D721Med (cell line): ENCODE results near the gene MXRA8.
"Not testable (repeated sequence)": the region's sequence is repeated elsewhere in the genome, so short reads cannot be mapped to it uniquely, and the experiment has no call there.

Source experiments
- DNase-seq: peaks from one replicate; pipeline ENCODE4 v3.0.0; 2011; ENCODE audit warnings: low spot score; ENCODE audit not compliant: insufficient read length
- FAIRE-seq: peaks from 2 replicates; lab custom pipeline; 2011; peaks lifted over from hg19 to GRCh38; lab: Jason Lieb, UNC
- TF ChIP-seq, protein P1 (sequence below): IDR thresholded peaks from 2 replicates; pipeline ENCODE4 v1.5.1; 2012; ENCODE audit warnings: mild to moderate bottlenecking, control low read depth; ENCODE audit not compliant: insufficient read depth; ENCODE audit errors: missing control alignments

MXRA8 gene

DNA sequence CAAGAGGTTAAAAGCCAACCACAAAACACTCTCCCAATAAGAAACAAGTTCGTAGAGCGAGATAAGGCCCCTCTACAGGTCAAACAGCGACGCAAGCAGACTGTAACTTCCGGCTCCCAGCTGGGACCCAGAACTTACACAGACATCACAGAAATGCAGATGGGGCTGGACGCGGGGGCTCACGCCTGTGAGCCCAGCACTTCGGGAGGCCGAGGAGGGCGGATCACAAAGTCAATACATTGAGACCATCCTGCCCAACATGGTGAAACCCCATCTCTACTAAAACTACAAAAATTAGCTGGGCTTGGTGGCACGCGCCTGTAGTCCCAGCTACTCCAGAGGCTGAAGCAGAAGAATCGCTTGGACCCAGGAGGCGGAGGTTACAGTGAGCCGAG, 29.7 kb upstream of the MXRA8 start:
- TF ChIP-seq, protein P1, sequence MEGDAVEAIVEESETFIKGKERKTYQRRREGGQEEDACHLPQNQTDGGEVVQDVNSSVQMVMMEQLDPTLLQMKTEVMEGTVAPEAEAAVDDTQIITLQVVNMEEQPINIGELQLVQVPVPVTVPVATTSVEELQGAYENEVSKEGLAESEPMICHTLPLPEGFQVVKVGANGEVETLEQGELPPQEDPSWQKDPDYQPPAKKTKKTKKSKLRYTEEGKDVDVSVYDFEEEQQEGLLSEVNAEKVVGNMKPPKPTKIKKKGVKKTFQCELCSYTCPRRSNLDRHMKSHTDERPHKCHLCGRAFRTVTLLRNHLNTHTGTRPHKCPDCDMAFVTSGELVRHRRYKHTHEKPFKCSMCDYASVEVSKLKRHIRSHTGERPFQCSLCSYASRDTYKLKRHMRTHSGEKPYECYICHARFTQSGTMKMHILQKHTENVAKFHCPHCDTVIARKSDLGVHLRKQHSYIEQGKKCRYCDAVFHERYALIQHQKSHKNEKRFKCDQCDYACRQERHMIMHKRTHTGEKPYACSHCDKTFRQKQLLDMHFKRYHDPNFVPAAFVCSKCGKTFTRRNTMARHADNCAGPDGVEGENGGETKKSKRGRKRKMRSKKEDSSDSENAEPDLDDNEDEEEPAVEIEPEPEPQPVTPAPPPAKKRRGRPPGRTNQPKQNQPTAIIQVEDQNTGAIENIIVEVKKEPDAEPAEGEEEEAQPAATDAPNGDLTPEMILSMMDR = no peak
- DNase-seq (no peak), FAIRE-seq (no peak)

DNA sequence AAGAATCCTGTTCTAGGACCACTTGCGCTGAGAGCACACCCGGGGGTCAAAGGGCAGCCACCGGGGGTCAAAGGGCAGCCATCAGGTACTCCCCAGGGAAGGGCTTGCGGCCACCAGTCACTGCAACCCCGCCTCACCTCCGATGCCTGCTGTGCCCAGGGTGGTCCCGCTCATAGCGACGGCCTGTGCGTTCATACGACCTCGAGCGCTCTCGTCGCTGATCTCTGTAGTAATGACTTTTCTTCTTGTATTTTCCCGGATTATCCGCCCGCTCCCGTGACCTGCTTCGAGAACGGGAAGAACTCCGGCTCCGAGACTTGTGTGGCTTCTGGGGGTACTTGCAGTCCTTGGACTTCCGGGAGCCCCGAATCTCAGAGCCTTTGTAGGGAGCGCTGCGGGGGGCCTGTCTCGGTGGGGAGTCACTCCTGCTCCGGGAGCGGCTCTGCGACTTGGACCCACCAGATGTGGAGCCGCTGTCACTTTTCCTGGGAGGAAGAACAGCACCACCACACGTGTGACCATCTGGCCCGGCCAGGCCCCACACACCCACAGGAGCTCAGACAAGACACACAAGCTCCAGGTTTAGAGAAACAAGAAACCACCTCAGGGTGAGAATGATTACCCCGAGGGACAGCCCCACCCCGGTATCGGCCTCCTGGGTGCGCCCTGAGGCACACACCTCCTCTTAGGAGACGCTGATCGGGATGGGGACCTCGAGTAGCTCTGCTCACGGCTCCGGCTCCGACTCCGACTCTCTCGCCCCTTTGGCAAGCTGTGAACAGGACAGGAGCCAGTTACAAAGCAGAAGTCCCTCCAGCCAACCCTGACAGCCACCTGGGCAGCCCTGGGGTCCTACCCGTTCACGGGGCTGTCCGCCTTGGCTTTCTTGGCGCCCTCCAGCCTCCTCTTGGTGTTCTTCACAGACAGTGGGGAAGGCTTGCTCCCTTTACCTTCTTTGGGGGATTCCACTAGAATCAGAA, 29.0 kb upstream of the MXRA8 start:
- TF ChIP-seq, protein P1 = no peak
- no peak for DNase-seq
- FAIRE-seq = no peak

GRCh38 chr1:1385931-1386330, 27.6 kb upstream of the MXRA8 start:
- TF ChIP-seq, protein P1 = no peak
- no peak for FAIRE-seq
- DNase-seq = no peak

GRCh38 chr1:1385339-1385738, 27.0 kb upstream of the MXRA8 start:
- FAIRE-seq, DNase-seq: not testable (repeated sequence)

- DNase-seq (no peak), FAIRE-seq (no peak)
- TF ChIP-seq, protein P1 = no peak
Measured at GRCh38 chr1:1381294-1381693, 22.9 kb upstream of the MXRA8 start.

- TF ChIP-seq, protein P1 = no peak
- no peak for FAIRE-seq
- no peak for DNase-seq
Measured at GRCh38 chr1:1380860-1381259, 22.5 kb upstream of the MXRA8 start.

GRCh38 chr1:1377540-1378205, 19.3 kb upstream of the MXRA8 start:
- no peak for DNase-seq
- TF ChIP-seq, protein P1 = no peak
- FAIRE-seq = no peak
